Measurements from ENCODE around the gene AOX1.

The AOX1 gene

DNA sequence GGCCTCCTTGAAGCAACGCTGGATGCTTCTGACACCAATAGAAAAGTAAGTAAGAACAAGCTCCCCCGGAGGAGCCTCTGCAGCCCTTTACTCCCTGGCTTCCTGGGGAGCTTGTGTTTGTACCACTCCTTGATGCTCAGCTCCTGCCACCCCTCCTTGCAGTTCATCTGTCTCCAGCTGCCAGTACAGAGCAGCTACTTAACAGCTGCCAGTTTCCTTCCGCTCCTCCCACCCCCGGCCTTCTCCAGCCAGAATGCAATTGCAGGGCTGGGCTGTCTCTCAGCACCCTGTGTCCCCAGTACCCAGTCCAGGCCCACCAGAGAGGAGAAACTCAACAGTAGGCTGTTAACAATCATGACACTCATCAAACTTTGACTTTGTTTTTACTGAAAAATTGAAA is 109.4 kb downstream of the AOX1 start:
- Histone ChIP-seq H3K27me3 (ENCODE audit: insufficient read depth, low read length, poor library complexity) (peaks cover 22% of the 10 kb centered on the region), H3K36me3 (ENCODE audit: insufficient read depth, low read length) (no peaks in the 10 kb centered on the region), H3K4me2 (ENCODE audit: insufficient read depth, low read length) (no peak overlapping the region), H3K4me1 (ENCODE audit: insufficient read depth, low read length) (peaks cover 9% of the 10 kb centered on the region), H2AFZ (ENCODE audit: low read depth, low read length) (no peak overlapping the region), H3K79me2 (ENCODE audit: insufficient read depth, low read length) (no peaks in the 10 kb centered on the region), H3K27ac (ENCODE audit: low read length) (no peak overlapping the region), H3K9me3 (ENCODE audit: insufficient read depth, low read length, severe bottlenecking) (no peaks in the 10 kb centered on the region), H3K9ac (ENCODE audit: low read depth, low read length) (no peak overlapping the region), H3K4me3 (ENCODE audit: low read depth in 1 of 2, low read length in 2 of 2) (no peak overlapping the region), H4K20me1 (ENCODE audit: insufficient read depth, low read length) (no peaks in the 10 kb centered on the region)
- ATAC-seq (ENCODE audit: insufficient read depth, low read depth): peak; percentile 93
- peak; percentile 63 for DNase-seq
- TF ChIP-seq, protein P1, sequence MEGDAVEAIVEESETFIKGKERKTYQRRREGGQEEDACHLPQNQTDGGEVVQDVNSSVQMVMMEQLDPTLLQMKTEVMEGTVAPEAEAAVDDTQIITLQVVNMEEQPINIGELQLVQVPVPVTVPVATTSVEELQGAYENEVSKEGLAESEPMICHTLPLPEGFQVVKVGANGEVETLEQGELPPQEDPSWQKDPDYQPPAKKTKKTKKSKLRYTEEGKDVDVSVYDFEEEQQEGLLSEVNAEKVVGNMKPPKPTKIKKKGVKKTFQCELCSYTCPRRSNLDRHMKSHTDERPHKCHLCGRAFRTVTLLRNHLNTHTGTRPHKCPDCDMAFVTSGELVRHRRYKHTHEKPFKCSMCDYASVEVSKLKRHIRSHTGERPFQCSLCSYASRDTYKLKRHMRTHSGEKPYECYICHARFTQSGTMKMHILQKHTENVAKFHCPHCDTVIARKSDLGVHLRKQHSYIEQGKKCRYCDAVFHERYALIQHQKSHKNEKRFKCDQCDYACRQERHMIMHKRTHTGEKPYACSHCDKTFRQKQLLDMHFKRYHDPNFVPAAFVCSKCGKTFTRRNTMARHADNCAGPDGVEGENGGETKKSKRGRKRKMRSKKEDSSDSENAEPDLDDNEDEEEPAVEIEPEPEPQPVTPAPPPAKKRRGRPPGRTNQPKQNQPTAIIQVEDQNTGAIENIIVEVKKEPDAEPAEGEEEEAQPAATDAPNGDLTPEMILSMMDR (IDR thresholded peaks at IDR 0.05; ENCODE audit: borderline replicate concordance, extremely low read depth, low read length, poor library complexity, severe bottlenecking): no peak
- TF ChIP-seq EZH2 (IDR thresholded peaks at IDR 0.05; ENCODE audit: borderline replicate concordance, low read depth, low read length, severe bottlenecking): no peak

DNA sequence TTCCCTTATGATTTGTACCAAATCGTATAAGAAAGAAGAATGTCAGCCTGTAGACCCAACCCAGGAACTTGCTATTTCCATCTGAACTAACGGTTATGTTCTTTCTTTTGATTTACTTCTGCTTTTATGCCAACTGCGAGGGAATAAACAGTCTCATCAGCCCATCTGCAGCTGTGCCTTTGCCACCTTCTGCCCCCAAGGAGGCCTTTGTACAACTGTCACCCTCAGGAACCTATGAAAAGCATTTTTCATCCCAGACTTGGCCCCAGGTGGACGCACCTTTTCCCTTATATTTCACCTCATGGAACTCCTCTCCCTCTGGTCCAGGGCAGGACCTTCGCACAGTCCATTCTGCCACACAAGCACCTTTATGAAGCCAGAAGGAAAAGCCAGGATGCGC is 109.8 kb downstream of the AOX1 start:
- Histone ChIP-seq H2AFZ (ENCODE audit: low read depth, low read length) (no peak overlapping the region), H3K27ac (ENCODE audit: low read length) (no peak overlapping the region), H3K9ac (ENCODE audit: low read depth, low read length) (no peak overlapping the region), H4K20me1 (ENCODE audit: insufficient read depth, low read length) (no peaks in the 10 kb centered on the region), H3K4me1 (ENCODE audit: insufficient read depth, low read length) (peaks cover 9% of the 10 kb centered on the region), H3K79me2 (ENCODE audit: insufficient read depth, low read length) (no peaks in the 10 kb centered on the region), H3K36me3 (ENCODE audit: insufficient read depth, low read length) (no peaks in the 10 kb centered on the region), H3K9me3 (ENCODE audit: insufficient read depth, low read length, severe bottlenecking) (no peaks in the 10 kb centered on the region), H3K4me2 (ENCODE audit: insufficient read depth, low read length) (no peak overlapping the region), H3K4me3 (ENCODE audit: low read depth in 1 of 2, low read length in 2 of 2) (no peak overlapping the region), H3K27me3 (ENCODE audit: insufficient read depth, low read length, poor library complexity) (peaks cover 26% of the 10 kb centered on the region)
- TF ChIP-seq, protein P1 (IDR thresholded peaks at IDR 0.05; ENCODE audit: borderline replicate concordance, extremely low read depth, low read length, poor library complexity, severe bottlenecking): no peak
- TF ChIP-seq EZH2 (IDR thresholded peaks at IDR 0.05; ENCODE audit: borderline replicate concordance, low read depth, low read length, severe bottlenecking): no peak
- ATAC-seq (ENCODE audit: insufficient read depth, low read depth) (peak; percentile 51; the same call in 2 of the 3 replicates), DNase-seq (peak; percentile 19)

DNA sequence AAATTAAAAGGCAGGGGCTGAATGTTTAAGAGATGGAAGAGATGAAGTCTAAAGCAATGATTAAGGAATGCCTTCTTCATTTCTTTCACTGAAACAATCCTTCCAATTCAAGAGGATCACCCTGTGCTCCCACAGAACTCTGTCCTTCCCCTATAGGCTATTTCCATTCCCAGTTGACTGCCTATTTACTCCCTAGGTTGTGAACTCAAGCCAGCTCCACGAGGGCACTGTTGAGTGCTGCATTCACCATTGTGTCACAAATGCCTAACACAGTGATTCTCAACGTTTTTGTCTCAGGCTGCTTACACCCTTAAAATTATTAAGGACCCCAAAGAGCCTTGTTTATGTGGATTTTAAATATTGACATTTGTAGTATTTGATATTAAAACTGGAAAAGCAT is 112.4 kb downstream of the AOX1 start:
- H3K4me3 ChIP-seq (ENCODE audit: low read depth in 1 of 2, low read length in 2 of 2): no peak overlapping the region

More for the DNA sequence above, 112.4 kb downstream of the AOX1 start:
- TF ChIP-seq, protein P1 (IDR thresholded peaks at IDR 0.05; ENCODE audit: borderline replicate concordance, extremely low read depth, low read length, poor library complexity, severe bottlenecking): no peak
- TF ChIP-seq EZH2 (IDR thresholded peaks at IDR 0.05; ENCODE audit: borderline replicate concordance, low read depth, low read length, severe bottlenecking): no peak
- no peak overlapping the region for H3K4me2 ChIP-seq (ENCODE audit: insufficient read depth, low read length)
- H3K4me1 ChIP-seq (ENCODE audit: insufficient read depth, low read length): peaks cover 9% of the 10 kb centered on the region
- H3K9me3 ChIP-seq (ENCODE audit: insufficient read depth, low read length, severe bottlenecking): no peaks in the 10 kb centered on the region
- H3K79me2 ChIP-seq (ENCODE audit: insufficient read depth, low read length): no peaks in the 10 kb centered on the region
- H4K20me1 ChIP-seq (ENCODE audit: insufficient read depth, low read length): no peaks in the 10 kb centered on the region
- no peak for DNase-seq
- H3K27ac ChIP-seq (ENCODE audit: low read length): no peak overlapping the region
- H2AFZ ChIP-seq (ENCODE audit: low read depth, low read length): no peak overlapping the region
- no peak overlapping the region for H3K9ac ChIP-seq (ENCODE audit: low read depth, low read length)
- peaks cover 50% of the 10 kb centered on the region for H3K27me3 ChIP-seq (ENCODE audit: insufficient read depth, low read length, poor library complexity)
- no peaks in the 10 kb centered on the region for H3K36me3 ChIP-seq (ENCODE audit: insufficient read depth, low read length)
- ATAC-seq (ENCODE audit: insufficient read depth, low read depth): no peak

Data from DND-41 (cell line).